CD14-positive monocyte (primary cell): ENCODE results near the gene WFIKKN2. TPM values are rescaled to one million over a fixed set of nuclear protein-coding genes. Genes with fewer than 3 reads are reported as not detected.

Source experiments
- DNase-seq, 3 donors: peaks; one replicate each; pipeline ENCODE4 v3.0.0-alpha.2; 2011 to 2022
- H2AFZ ChIP-seq: 2 replicates; pipeline ENCODE4 v1.6.0; 2012; ENCODE audit warnings: mild to moderate bottlenecking, low read depth, low read length, inconsistent platforms; ENCODE audit not compliant: insufficient read depth, poor library complexity, severe bottlenecking
- H3K27ac ChIP-seq, 2 donors: 1 replicate in 1 of 2; 2 replicates in 1 of 2; pipeline ENCODE4 v1.5.1; 2012 to 2013; ENCODE audit warnings: low read length in 2 of 2, control low read depth in 1 of 2, inconsistent platforms in 1 of 2, low read depth in 1 of 2, mild to moderate bottlenecking in 1 of 2
- H3K27me3 ChIP-seq, 2 donors: one replicate each; pipeline versions ENCODE4 v1.6.0 to v1.6.1; 2011 to 2013; ENCODE audit warnings: low read length in 2 of 2; ENCODE audit not compliant: control insufficient read depth in 2 of 2, insufficient read depth in 2 of 2
- H3K36me3 ChIP-seq, 2 donors: replicated peaks in 1 of 2; 1 replicate in 1 of 2; 2 replicates in 1 of 2; pipeline versions ENCODE4 v1.5.1 to v1.6.1; 2012 to 2013; ENCODE audit warnings: low read length in 2 of 2, control low read depth in 1 of 2, inconsistent platforms in 1 of 2, mild to moderate bottlenecking in 1 of 2; ENCODE audit not compliant: insufficient read depth in 2 of 2, control insufficient read depth in 1 of 2
- H3K4me1 ChIP-seq, 2 donors: 1 replicate in 1 of 2; 2 replicates in 1 of 2; pipeline versions ENCODE4 v1.5.1 to v1.6.1; 2012 to 2013; ENCODE audit warnings: low read length in 2 of 2, control low read depth in 1 of 2, inconsistent platforms in 1 of 2, mild to moderate bottlenecking in 1 of 2, moderate library complexity in 1 of 2; ENCODE audit not compliant: insufficient read depth in 2 of 2, control insufficient read depth in 1 of 2
- H3K4me2 ChIP-seq: replicated peaks from 2 replicates; pipeline ENCODE3; 2012; ENCODE audit warnings: low read length, moderate library complexity, mild to moderate bottlenecking; ENCODE audit not compliant: poor library complexity, severe bottlenecking; ENCODE audit errors: extremely low read depth
- H3K4me3 ChIP-seq, 3 experiments: fragments of 200-600 bp in 1 of 3; sonication (generic) in 1 of 3; replicated peaks in 1 of 3; 1 replicate in 2 of 3; 2 replicates in 1 of 3; pipeline ENCODE4 v1.5.1; 2011 to 2013; ENCODE audit warnings: low read length in 3 of 3, mild to moderate bottlenecking in 3 of 3, control low read depth in 2 of 3, low read depth in 2 of 3, inconsistent platforms in 1 of 3, moderate library complexity in 1 of 3
- H3K79me2 ChIP-seq: 2 replicates; pipeline ENCODE4 v1.6.0; 2012; ENCODE audit warnings: mild to moderate bottlenecking, control low read depth, inconsistent platforms, low read length, moderate library complexity; ENCODE audit not compliant: insufficient read depth
- H3K9ac ChIP-seq: 2 replicates; pipeline ENCODE4 v1.6.0; 2017; ENCODE audit warnings: low read length, mild to moderate bottlenecking; ENCODE audit not compliant: insufficient read depth, poor library complexity, severe bottlenecking
- H3K9me3 ChIP-seq, 2 donors: replicated peaks in 1 of 2; 1 replicate in 1 of 2; 2 replicates in 1 of 2; pipeline versions ENCODE4 v1.5.1 to v1.6.1; 2012 to 2013; ENCODE audit warnings: low read length in 2 of 2, control low read depth in 1 of 2; ENCODE audit not compliant: control insufficient read depth in 1 of 2, insufficient read depth in 1 of 2
- H4K20me1 ChIP-seq: 2 replicates; pipeline ENCODE4 v1.6.0; 2012; ENCODE audit warnings: mild to moderate bottlenecking, low read length, control low read depth, moderate library complexity; ENCODE audit not compliant: insufficient read depth
- H3K27ac Mint-ChIP-seq, 7 donors: one replicate each; pipeline ENCODE4 v1.8.0; 2020; ENCODE audit warnings: mild to moderate bottlenecking in 7 of 7, mixed read lengths in 7 of 7, moderate library complexity in 6 of 7, inconsistent platforms in 2 of 7
- H3K27me3 Mint-ChIP-seq, 3 donors: one replicate each; pipeline ENCODE4 v1.8.0; 2021 to 2022; ENCODE audit warnings: low read depth in 3 of 3, mild to moderate bottlenecking in 3 of 3, mixed read lengths in 3 of 3, moderate library complexity in 3 of 3, inconsistent platforms in 1 of 3
- H3K36me3 Mint-ChIP-seq, 2 donors: one replicate each; pipeline ENCODE4 v1.8.0; 2020; ENCODE audit warnings: mixed read lengths in 2 of 2, inconsistent platforms in 1 of 2, mild to moderate bottlenecking in 1 of 2
- H3K4me1 Mint-ChIP-seq: one replicate; pipeline ENCODE4 v1.8.0; 2020; ENCODE audit warnings: mild to moderate bottlenecking, mixed read lengths
- H3K4me3 Mint-ChIP-seq, 2 donors: one replicate each; pipeline ENCODE4 v1.8.0; 2020; ENCODE audit warnings: mild to moderate bottlenecking in 2 of 2, mixed read lengths in 2 of 2, moderate library complexity in 1 of 2
- H3K9me3 Mint-ChIP-seq, 7 donors: one replicate each; pipeline ENCODE4 v1.8.0; 2020 to 2022; ENCODE audit warnings: mixed read lengths in 7 of 7, mild to moderate bottlenecking in 6 of 7, moderate library complexity in 6 of 7, inconsistent platforms in 2 of 7
- CTCF ChIP-seq: fragments of 200-600 bp; IDR thresholded peaks from one replicate; pipeline ENCODE4 v1.8.0; 2022; ENCODE audit warnings: antibody characterized with exemption, mild to moderate bottlenecking
- WGBS: methylation state at CpG from one replicate; pipeline ENCODE4 v1.1.5; 2013; ENCODE audit warnings: missing lambda C conversion rate; ENCODE audit not compliant: insufficient coverage; 5-methylcytosine and 5-hydroxymethylcytosine counted together
- intact Hi-C, 2 donors: fragments of 100-400 bp; cut with micrococcal nuclease; formaldehyde crosslinking; loops; one replicate each; pipeline versions ENCODE4 v1.15.0 to v1.15.1; 2023
- polyA plus RNA-seq, 3 donors: library from polyadenylated mRNA; depleted of rRNA in 1 of 3; unstranded in 2 of 3; stranded (reverse) in 1 of 3; fragments of 300-500 nt in 2 of 3; fragments of >200 nt in 1 of 3; fragmentation: Illumina TruSeq in 2 of 3; gene quantifications; 1 replicate in 2 of 3; 2 replicates in 1 of 3; pipeline ENCODE4 v1.2.3, GENCODE V29; 2012 to 2021

The WFIKKN2 gene
- polyA plus RNA-seq, 3 donors: 0.03 TPM; not detected in 2

DNA sequence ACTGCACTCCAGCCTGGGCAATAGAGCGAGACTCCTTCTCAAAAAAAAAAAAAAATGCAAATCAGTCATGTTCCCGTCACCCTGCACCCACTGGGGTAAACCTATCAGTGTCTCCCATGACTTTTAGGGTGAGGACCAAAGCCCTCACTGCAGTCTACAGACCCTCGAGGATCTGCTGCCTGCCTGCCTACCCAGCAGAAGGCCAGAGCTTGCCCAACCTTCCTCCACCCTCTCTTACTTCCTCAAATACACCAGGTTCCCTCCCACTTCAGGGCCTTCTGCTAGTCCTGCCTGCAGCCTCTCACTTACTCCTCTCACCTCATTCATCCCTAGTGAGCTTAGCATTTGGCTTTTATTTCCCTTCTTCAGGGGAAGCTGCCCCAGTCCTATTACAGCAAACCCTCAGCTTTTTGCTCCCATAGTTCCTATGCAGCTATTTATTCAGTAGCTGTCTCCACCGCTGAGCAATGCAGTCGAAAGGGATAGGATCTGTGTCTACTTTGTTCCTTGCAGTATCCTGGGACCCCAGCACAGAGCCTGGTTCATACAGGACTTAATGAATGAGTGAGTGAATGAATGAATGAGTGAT lies 48.6 kb downstream of the WFIKKN2 start:
- H3K27ac ChIP-seq: peak overlapping the region; percentile 23 to 55
- H3K27ac Mint-ChIP-seq: peak overlapping the region; percentile 78 to 90 (median 88)

More for the DNA sequence above, 48.6 kb downstream of the WFIKKN2 start:
- Histone ChIP-seq H3K36me3 (no peaks in the 10 kb centered on the region), H3K4me3 (no peak overlapping the region), H3K4me1 (peaks cover 20% of the 10 kb centered on the region in 2 donors), H3K9me3 (peaks cover 0 to 10% of the 10 kb centered on the region in 2 donors), H2AFZ (no peak overlapping the region), H3K9ac (no peak overlapping the region), H3K79me2 (no peaks in the 10 kb centered on the region), H4K20me1 (no peaks in the 10 kb centered on the region), H3K27me3 (no peaks in the 10 kb centered on the region), H3K4me2 (peak overlapping the region; percentile 17)
- peak; percentile 69 to 73 (median 72) for DNase-seq
- Mint-ChIP-seq H3K4me1 (peaks cover 22% of the 10 kb centered on the region), H3K27me3 (peaks cover 0 to 2% (median 1%) of the 10 kb centered on the region in 3 donors), H3K36me3 (no peaks in the 10 kb centered on the region), H3K4me3 (no peak overlapping the region), H3K9me3 (peaks cover 0 to 11% (median 4%) of the 10 kb centered on the region in 7 donors)
- TF ChIP-seq CTCF: no peak
- intact Hi-C loops: no loop called here
- WGBS: 48% methylated on average over 5 of the region's 5 CpGs
